AG20443 (cell line): ENCODE data around the gene SMIM44.
"Not testable (repeated sequence)": the region's sequence is repeated elsewhere in the genome, so short reads cannot be mapped to it uniquely, and the experiment has no call there.

Experiments
- DNase-seq: peaks from one replicate; pipeline ENCODE4 v3.0.0; 2012; ENCODE audit warnings: low spot score, mixed read lengths

The SMIM44 gene

DNA sequence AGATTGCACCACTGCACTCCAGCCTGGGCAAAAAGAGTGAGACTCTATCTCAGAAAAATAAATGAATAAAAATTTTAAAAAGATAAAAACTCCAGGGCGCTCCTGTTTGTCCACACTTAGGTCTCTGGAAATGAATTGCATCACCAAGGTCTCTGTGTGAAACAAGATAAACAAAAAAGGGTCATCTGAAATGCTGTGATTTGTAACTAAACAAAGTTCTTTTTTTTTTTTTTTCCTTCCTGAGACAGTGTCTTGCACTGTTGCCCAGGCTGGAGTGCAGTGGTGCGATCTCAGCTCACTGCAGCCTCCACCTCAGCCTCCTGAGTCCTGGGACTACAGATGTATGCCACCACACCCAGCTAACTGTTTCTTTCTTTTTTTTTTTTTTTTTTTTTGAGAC, 34.4 kb upstream of the SMIM44 start:
- DNase-seq, result no peak

DNA sequence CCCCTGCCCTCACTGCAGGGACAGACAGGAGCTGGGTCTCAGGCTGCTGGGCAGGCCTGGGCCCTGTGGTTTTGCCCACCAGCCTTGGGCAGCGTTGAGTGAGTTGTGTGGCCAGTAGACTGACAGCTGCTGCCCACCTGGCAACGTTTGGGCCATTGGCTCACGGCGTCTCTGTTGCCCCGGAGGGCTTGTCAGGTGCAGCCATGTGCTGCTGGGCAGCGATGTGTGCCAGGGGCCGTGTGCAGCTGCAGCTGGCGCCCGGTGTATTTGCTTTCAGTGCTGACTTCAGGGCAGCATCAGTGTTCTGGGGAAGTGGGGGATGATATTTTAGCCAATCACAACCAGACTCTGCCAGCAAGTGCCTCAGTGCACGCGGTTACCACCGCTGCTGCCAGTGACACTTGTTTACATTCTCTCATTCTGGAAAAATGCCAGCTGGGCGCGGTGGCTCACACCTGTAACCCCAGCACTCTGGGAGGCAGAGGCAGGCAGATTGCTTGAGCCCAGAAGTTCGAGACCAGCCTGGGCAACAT, 33.5 kb upstream of the SMIM44 start:
- DNase-seq, result no peak

DNA sequence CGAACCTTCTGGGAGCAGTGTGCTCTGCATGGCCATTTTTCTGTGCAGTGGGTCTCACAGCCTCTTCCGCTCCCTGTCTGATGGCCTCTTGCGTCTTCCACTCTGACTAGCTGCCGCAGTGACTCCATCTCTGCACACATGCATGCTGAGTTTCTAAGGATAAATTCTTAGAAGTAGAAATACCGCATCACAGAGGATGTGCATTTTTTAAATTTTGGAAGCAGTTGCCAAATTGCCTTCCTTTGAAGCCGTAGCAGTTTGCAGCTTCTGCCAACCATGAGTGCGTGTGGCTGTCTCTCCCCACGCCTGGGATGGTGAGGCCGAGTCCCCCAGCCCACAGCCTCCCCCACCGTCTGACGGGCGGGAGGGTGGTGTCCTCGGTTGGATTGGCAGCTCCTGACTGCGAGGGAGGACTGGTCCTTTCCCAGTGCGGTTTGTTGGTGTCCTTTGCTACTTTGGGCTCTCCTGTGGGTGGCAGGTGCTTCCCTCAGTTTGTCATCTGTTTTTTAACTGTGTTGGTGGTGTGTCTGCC, 32.7 kb upstream of the SMIM44 start:
- DNase-seq, result no peak

DNA sequence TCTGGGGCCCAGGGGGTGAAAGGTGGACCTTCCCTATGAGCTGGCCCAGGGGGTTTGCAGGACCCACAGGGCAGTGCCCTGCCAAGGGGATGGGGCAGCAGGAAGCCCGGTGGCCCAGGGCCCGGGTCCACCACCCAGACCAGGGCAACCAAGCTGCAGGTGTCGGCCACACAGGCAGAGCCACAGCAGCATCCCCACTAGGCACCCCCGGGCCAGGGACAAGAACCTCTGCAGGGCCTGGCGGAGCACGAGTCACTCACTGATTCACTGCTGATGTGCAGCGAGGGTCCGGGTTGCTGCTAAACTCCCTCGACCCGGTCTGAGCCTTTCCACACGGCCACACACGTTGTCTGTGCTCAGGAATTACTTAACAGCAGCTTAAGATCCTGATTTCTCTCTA, 31.7 kb upstream of the SMIM44 start:
- DNase-seq, result no peak

DNA sequence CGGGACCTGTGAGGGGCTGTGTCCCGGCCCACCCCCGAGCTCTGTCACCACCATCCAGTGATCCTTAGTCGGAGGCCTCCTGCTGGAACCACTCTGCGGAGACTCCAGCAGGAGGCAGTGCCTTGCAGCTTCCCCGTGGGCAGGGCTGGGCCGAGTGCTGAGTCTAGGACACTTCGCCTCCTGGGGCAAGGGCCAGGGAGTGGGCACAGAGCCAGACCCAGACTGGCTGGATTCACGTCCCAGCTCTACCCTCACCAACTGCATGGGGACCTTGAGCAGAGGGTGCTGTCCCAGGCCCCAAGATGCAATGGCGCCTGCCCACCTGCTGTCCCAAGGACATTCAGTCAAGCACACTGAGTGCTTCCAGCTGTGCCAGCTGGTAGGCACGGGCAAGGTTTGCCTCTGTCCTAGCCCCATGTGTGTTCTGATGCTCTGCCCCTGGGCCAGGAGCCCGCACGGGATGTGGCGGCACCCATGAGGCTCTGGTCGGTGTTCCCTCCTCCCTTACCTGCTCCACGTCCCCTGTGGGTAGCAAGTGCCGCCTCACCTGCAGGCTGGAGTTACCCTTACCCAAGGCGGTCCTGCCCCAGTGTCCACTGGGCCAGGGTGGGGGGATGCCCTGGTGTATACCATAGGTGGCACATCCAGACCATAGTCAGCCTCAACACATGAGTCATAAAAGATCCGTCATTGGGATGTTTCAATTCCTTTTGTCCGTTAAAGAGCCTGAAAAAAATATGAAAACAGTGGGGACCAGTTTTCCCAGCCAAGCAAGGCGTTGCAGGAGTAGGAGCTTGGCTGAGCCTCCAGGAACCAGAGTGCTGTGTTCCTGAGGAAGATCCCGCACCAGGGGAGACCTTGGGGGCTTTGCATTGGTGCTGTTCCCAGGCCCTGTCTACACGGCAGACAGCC, 30.2 kb upstream of the SMIM44 start:
- no peak for DNase-seq

DNA sequence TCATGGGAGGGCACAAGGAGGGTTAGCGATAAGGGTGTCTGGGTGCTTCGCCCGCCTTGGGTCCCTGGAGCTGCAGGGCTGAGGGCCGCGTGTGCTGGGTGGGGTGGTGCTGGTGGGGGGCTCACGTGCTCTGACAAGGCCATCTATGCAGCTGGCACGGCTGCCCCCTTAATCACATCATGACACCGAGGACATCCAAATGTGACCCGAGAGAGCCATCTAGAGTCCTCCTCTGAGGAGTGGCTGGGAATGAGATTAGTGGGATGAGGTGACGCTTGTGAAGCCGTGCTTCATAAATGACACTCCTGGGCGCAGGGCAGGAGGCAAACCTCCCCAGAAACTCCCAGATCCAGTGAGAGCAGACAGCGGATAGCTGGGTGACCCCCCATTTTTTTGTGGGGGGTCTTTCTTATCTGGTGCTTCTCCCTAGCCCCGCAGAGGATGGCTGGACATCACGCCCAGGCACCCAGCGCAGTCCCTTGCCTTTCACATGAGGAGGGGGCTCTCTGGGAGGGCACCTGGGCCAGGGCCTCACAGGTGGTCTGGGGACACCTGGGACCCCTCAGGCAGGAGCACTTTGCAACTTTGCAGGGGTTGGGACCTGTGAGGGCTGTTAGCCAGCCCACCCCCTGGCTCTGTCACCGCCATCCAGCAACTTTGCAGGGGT, 29.5 kb upstream of the SMIM44 start:
- DNase-seq, result no peak

DNA sequence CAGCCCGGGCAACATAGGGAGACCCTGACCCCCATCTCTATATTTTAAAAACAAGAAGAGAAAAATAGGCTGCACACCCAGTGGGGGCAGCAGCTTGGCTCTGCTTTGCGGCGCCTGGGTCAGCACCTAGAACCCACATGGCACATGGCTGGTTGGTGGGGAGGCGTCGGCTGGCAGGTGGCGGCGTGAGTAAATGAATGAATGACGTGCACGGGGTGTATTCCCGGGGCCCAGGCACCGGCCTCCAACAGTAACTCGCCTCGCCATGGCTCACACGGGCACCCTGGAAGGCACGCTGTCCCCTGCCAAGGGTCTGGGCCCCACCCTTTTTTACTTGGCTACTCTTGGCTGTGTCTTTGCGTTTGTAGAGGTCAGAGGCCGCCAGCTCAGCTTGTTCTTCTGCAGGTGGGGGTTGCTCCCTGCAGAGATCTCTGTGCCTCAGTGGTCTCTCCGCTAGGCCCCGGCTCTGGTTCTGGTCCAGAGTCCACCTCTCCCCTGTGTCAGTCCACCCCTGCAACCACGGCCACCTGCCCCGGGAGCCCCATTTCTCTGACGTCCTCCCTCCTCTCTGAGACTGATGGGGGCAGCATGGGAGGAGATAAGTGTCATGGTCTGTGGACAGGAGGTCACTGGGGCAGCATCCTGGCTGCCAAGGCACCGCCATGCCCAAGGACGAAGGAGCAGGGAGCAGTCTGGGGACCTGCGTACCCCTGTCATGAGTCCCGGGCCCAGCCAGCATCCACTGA, 28.4 kb upstream of the SMIM44 start:
- no peak for DNase-seq

DNA sequence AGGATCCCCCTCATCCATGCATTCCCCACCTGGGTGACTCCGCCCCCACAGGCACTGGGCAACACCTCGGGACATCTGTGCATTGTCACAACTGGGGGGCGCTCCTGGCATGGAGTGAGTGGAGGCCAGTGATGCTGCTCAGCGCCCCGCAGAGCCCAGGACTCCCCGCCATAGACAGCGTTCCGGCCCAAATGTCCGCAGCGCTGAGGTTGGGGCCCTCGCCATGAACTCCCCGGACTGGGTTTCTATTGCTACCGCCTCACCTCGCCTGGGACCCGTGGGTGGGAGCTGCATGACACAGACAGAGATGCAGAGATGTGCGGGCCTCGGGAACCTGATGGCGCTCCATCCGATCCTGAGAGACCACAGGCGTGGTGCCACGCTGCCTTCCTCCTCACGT, 27.5 kb upstream of the SMIM44 start:
- DNase-seq, result no peak

DNA sequence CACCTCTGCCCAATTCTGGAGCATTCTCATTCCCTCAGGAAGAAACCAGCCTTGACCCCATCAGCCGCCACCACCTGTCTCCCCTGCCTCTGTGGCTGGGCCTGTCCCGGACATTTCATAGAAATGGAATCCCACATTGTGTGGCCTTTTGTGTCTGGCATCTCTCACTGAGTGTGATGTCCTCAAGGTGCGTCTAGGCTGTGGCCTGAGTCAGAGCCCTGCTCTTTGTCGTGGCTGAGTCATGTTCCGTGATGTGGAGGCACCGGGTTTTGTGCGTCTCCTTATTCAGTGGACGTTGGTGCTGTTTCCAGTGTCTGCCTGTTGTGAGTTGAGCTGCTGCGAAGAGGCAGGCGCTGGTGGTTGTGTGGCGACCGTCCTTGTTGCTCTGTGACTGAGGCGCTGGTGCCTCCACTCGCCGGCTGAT, 26.3 kb upstream of the SMIM44 start:
- peak; percentile 65 for DNase-seq

DNA sequence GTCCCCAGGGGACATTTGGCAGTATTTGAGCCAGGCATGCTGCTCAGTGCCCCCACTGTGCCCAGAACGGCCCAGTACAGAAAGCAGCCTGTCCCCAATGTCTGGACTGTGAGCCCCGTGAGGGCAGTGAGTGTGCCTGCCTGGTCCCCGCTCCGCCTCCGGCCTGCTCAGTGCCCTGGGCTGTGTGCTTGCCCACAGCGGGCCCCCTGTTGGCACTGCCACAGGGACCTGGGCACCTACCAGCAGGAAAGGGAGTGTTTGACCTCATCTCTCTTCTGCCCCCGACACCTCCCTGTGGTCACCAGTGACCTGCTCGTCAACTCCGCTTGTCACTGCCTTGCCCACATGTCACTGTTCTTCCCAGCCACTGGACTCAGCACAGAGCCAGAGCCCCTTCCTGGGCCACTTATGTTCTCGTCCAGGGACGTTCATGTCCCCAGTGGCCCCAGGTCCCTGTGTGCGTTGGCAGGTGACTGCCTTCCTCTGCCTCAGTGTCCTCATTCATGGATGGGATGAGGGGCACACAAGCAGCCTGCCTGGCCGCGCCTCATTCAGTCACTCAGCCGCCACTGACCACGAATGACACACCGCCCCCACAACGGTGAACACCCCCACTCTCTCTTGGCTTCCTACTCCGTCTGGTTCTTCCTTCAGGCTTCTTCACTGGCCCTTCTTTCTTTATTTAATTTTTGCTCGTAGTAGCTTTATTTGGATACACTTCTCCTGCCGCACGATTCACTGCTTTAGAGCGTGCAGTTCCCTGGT, 25.7 kb upstream of the SMIM44 start:
- DNase-seq, result no peak

DNA sequence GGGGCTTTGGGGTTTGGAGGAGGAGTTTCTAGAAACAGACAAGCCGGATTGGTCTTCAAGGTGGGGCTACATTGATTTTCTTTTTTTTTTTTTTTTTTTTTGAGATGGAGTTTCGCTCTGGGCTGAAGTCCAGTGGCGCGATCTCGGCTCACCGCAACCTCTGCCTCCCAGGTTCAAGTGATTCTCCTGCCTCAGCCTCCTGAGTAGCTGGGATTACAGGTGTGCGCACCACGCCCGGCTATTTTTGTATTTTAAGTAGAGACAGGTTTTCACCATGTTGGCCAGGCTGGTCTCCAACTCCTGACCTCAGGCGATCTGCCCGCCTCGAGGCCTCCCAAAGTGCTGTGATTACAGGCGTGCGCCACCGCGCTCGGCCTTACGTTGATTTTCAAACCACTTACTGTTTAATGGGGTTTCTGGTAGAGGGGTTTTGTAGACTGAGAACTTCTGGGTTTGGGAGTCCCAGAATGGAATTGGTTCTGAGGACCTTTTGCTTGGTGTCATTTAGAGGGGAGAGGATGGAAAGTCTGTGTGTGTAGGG, 24.9 kb upstream of the SMIM44 start:
- not testable (repeated sequence) for DNase-seq

DNA sequence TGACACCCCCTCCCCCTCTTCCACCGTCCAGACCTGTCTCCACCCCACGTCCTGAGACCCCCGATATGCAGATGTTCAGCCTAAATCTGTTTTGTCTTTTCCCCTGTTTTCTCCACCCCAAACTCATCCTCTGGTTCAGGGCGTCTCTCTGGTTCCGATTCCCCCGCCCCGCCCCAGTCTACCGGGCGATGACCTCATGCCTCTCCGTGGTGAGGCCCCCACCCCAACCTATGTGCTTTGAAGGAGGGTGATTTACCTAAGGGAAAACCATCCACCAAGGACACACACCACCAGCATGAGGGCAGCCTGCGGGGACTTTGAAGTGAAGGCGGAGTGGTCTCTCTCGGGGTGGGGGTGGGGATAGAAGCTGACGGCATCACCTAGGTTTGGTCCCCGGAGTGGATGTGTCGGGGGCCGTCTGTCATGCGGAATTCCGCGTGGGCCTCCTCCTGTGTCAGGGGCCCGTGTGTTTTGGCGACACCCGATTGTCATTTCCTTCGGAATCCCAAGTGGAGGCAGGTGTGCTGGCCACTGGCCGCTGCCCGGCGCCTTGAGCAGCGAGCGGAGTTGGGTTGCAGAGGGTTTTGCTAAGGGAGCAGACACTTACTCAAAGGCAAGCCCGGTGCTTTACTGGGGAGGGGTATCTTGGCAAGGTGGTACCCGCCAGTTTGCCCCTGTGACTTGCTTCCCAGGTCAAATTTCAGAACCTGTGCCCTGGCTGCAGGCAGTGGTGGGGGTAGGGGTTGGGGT, 24.3 kb upstream of the SMIM44 start:
- peak; percentile 58 for DNase-seq

DNA sequence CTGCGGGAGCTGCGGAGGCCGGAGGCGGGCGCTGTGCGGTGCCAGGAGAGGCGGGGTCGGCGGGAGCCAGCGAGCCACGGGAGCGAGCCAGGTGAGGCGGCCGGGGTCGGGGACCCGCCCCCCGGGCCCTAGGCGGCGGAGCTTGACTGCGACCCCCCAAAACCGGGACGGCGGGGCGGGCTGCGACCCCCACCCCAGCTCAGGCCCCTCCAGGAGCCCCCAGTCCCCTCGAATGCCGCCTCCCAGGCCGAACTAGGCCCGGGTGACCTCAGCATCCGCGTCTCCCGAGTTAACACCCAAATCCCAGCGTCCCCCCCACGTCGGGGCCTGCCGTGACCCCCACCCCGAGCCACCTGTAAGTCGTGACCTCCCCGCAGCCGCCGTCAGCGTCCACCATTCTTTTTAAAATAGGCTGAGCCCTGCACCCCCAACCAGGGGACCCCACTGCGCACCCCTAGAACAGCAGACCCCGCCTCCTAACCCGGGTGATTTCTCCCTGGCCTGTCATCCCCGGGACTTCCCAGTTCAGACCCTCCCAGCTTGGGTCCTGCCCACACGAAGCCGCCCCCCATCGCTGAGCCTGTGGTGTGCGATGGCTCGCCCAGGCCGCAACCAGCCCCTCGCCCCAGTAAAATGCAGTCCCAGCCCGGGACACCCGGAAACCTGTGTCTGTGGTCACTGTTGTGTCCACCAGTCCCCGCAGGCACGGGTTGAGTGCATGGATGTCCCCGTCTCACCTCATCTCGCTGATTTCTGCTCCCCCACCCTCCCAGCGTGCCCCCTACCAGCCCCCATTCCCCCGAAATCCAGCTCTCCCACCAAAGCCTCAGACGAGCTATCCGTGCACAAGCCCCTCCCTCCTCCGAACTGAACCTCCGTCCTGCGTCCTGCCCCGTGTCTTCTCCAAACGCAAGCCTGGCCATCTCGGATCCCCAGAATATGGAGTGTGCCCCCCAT, 23.4 kb upstream of the SMIM44 start:
- peak; percentile 53 for DNase-seq

DNA sequence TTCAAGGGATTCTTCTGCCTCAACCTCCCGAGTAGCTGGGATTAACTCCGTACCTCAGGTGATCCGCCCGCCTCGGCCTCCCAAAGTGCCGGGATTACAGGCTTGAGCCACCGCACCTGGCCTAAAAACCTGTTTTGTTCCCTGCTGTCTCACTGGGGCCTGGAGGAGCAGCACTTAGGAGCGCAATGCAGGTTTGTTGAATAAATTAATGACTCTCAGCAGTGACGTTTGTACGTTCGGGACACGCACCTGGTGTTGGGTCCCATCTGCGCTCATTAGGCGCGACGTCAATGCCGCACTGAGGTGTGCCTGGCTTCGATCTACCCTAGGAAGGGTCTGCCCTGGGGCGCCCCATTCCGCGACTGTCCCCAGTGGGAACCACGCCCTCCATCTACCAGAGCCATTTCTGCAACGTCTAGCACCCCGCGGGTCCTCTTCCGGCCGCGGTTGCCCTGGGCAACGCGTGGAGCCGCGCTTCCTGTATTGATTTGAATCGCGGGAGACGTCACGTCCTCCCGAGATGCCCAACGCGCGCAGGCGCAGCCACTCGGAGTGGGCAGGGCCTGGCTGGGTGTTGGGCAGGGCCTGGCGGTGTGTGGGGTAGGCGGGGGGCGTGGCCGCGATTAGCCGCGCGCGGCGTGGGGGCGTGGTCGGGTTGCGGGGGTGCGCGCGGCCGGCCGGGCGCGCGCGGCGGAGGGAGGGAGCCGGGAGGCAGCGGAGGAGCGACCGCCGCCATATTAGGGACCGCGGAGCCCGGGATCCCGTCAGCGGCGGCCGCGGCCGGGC, 22.6 kb upstream of the SMIM44 start, which contains the start of gene FZR1:
FZR1 (plus strand) TSS at position 714 of the 786 bp plus-strand sequence. CDS start 16,679 bp downstream, outside the sequence.
- DNase-seq, result peak; percentile 100

DNA sequence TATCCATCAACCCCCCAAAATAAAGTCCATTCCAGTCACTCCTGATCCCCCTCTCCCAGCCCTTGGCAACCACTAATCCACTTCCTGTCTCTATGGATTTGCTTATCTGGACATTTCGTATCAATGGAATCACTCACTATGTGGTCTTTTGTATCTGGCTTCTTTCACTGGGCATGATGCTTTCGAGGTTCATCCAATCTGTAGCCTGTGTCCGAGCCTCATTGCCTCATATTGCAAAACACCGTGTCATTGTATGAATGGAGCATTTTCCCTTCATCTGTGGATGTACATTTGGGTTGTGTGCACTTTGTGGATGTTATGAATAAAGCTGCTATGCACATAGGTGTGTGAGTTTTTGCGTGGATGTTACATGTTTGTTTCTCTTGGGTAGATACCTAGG, 21.5 kb upstream of the SMIM44 start:
- no peak for DNase-seq

DNA sequence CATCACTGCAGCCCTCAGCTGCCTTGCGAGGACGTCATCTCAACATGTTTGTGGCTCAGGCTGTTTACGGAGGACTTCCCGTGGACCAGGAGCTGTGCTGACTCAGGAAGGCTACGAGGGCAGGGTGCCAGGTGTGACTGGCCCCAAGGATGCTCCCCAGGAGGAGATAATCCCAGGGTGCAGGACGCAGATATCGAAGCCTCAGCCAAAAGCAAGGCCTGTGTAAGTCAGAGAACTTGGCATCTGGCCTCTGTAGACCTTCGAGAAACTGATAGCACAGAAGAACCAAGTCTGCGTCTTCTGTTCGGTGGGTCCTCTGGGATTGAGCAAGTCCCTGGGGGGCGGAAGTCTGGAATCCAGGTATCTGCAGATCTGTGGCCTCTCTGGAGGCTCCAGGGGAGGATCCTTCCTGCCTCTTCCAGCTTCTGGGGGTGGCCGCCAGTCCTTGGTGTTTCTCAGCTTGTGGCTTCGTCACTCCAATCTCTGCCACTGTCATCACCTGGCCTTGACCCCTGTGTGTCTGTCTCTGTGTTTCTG, 19.9 kb upstream of the SMIM44 start:
- DNase-seq, result no peak

DNA sequence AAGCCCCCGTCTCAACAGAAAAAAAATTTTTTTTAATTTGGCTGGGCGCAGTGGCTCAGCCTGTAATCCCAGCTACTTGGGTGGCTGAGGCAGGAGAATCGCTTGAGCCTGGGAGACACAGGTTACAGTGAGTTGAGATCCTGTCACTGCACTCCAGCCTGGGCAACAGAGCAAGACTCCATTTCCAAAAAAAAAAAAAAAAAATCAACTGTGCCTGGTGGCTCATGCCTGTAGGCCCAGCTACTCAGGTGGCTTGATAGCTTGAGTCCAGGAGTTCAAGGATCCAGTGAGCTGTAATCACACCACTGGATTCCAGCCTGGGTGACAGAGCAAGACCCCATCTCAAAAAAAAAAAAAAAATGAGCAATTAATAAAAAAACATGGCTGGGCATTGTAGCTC, 18.5 kb upstream of the SMIM44 start:
- no peak for DNase-seq
